GM21737 (cell line): Measurements from ENCODE around the gene ODAD3.
A peak's percentile ranks its signal among the peaks of the same experiment; 100 is the strongest.

Source experiments
- ATAC-seq: cut with Tn5 transposase; IDR thresholded peaks from one replicate; pipeline ENCODE4 v1.9.1; 2021; ENCODE audit warnings: mild to moderate bottlenecking, moderate library complexity; ENCODE audit not compliant: unreplicated experiment

Gene ODAD3

GRCh38 chr19:11378319-11379189 is 56.4 kb downstream of the ODAD3 start:
- ATAC-seq, result no peak

DNA sequence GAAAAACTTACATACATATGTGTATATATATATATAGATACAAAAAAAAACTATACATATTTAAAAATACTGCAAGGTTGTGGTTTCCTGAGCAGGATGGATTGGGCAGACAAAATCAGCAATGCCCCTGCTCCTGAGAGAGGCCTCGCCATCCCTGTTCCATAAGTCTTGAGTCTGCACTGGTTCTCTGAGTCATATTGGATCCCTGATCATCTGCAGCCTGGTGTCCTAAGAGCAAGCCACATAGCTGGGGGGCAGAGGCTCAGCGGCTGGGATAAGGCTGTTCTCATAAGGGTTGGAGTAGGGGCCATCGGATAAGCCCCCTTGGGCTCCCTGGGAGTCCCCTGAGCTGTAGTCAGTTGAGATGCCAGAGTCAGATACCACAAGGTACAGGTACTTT is 57.2 kb downstream of the ODAD3 start:
- ATAC-seq, result no peak

DNA sequence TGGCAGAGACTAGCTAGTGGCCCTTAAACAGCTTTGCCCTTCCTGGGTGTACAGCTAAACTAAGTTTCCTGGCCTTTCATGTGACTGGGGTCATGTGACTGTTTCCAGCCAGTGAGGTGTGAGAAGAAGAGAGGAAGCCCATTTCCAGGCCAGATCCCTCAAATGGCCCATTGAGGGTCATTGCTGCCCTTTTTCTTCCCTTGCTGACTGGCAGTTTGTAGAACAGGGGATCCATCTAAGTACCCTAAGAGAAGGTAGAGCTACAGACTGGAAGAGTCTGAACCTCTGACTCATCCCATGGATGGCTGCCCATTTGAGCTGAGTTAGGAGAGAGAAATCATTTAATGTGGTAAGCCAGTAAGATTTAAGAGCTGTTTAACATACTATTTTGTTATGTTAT is 57.7 kb downstream of the ODAD3 start:
- no peak for ATAC-seq

- ATAC-seq, result peak; percentile 32
Measured at GRCh38 chr19:11375143-11375948, 59.6 kb downstream of the ODAD3 start.

DNA sequence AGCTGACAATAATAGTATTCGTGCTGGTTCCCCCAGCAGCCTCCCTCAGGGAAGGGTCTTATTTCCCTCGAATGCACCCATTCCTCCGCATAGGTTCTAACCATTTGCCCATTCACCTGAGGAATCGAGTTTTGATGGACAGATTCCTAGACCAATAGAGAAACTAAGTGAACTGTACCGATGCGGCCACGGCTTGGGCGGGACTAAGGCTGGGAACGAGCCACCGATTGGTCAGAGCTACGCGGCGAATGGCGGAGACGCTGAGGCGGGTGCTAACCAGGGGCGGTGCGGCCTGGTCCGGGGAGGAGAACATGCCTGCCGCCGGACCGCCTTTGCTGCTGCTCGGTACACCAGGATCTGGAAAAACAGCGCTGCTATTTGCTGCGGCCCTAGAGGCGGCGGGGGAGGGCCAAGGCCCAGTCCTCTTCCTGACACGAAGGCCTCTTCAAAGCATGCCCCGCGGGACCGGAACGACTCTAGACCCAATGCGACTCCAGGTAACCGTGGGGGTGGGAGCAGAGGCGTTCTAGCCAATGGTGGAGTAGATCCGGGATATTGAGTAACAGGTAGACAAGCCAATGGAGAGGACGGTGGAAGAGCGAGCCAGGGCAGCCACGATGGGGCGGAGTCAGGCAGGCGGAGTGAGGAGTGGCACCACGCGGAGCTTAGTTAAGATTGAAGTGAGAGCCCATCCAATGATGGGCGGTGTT is 60.3 kb downstream of the ODAD3 start, which contains the start of gene SWSAP1:
Gene SWSAP1, plus strand, starts transcription at position 234 of the 710 bp plus-strand sequence. Its CDS starts 15 bp downstream, at position 249.
- peak; percentile 78 for ATAC-seq

GRCh38 chr19:11373885-11374432 is 61.0 kb downstream of the ODAD3 start:
- ATAC-seq, result no peak

GRCh38 chr19:11373166-11373884 is 61.6 kb downstream of the ODAD3 start:
- no peak for ATAC-seq

- ATAC-seq, result no peak
Measured at GRCh38 chr19:11370744-11371143, 64.2 kb downstream of the ODAD3 start.
